Iris pigment epithelial cell (primary cell): ENCODE results near the gene SPIRE2.
A peak's percentile ranks its signal among the peaks of the same experiment; 100 is the strongest.
"Not testable (repeated sequence)": the region's sequence is repeated elsewhere in the genome, so short reads cannot be mapped to it uniquely, and the experiment has no call there.

Source experiments
- DNase-seq: peaks from one replicate; pipeline ENCODE4 v3.0.0-alpha.2; 2011; ENCODE audit warnings: low read depth

Gene SPIRE2

GRCh38 chr16:89898201-89898967 lies 70.1 kb downstream of the SPIRE2 start:
- no peak for DNase-seq

GRCh38 chr16:89899879-89900481 lies 71.7 kb downstream of the SPIRE2 start:
- no peak for DNase-seq

GRCh38 chr16:89900885-89901284 lies 72.6 kb downstream of the SPIRE2 start:
- DNase-seq, result no peak

GRCh38 chr16:89902980-89903379 lies 74.7 kb downstream of the SPIRE2 start:
- DNase-seq, result no peak

- DNase-seq, result no peak
Observed at GRCh38 chr16:89903908-89904515, 75.7 kb downstream of the SPIRE2 start.

GRCh38 chr16:89904606-89905510 lies 76.6 kb downstream of the SPIRE2 start:
- no peak for DNase-seq

GRCh38 chr16:89905511-89906139 lies 77.3 kb downstream of the SPIRE2 start:
- no peak for DNase-seq

GRCh38 chr16:89906140-89907025 lies 78.1 kb downstream of the SPIRE2 start:
- DNase-seq, result no peak

- no peak for DNase-seq
Observed at GRCh38 chr16:89907055-89907814, 79.0 kb downstream of the SPIRE2 start.

GRCh38 chr16:89908236-89908635 lies 80.0 kb downstream of the SPIRE2 start:
- DNase-seq, result no peak

GRCh38 chr16:89909777-89910716 lies 81.8 kb downstream of the SPIRE2 start:
- peak; percentile 79 for DNase-seq

- DNase-seq, result no peak
Observed at GRCh38 chr16:89910717-89911354, 82.6 kb downstream of the SPIRE2 start.

GRCh38 chr16:89911375-89911774 lies 83.1 kb downstream of the SPIRE2 start:
- no peak for DNase-seq

- no peak for DNase-seq
Observed at GRCh38 chr16:89912143-89912542, 83.9 kb downstream of the SPIRE2 start.

GRCh38 chr16:89912627-89913026 lies 84.4 kb downstream of the SPIRE2 start:
- DNase-seq, result no peak

GRCh38 chr16:89913408-89914387 lies 85.4 kb downstream of the SPIRE2 start:
- DNase-seq, result no peak

- DNase-seq, result not testable (repeated sequence)
Observed at GRCh38 chr16:89914642-89915285, 86.5 kb downstream of the SPIRE2 start.
